ENCODE results near the gene CDCP2.

Gene CDCP2

GRCh38 chr1:54173681-54174080 is 20.9 kb upstream of the CDCP2 start:
- DNase-seq (ENCODE audit: extremely low read depth, low read depth), result no peak
- TF ChIP-seq CTCF (IDR thresholded peaks at IDR 0.05; ENCODE audit: low read depth, low read length), result no peak

GRCh38 chr1:54172614-54173599 is 20.1 kb upstream of the CDCP2 start:
- DNase-seq (ENCODE audit: extremely low read depth, low read depth), result no peak
- no peak for TF ChIP-seq CTCF (IDR thresholded peaks at IDR 0.05; ENCODE audit: low read depth, low read length)

GRCh38 chr1:54171606-54172005 is 18.8 kb upstream of the CDCP2 start:
- no peak for TF ChIP-seq CTCF (IDR thresholded peaks at IDR 0.05; ENCODE audit: low read depth, low read length)
- no peak for DNase-seq (ENCODE audit: extremely low read depth, low read depth)

GRCh38 chr1:54171016-54171415 is 18.2 kb upstream of the CDCP2 start:
- no peak for TF ChIP-seq CTCF (IDR thresholded peaks at IDR 0.05; ENCODE audit: low read depth, low read length)
- DNase-seq (ENCODE audit: extremely low read depth, low read depth), result no peak

- no peak for DNase-seq (ENCODE audit: extremely low read depth, low read depth)
- no peak for TF ChIP-seq CTCF (IDR thresholded peaks at IDR 0.05; ENCODE audit: low read depth, low read length)
Observed at GRCh38 chr1:54169068-54169467, 16.3 kb upstream of the CDCP2 start.

GRCh38 chr1:54168206-54168965 is 15.6 kb upstream of the CDCP2 start:
- DNase-seq (ENCODE audit: extremely low read depth, low read depth), result no peak
- TF ChIP-seq CTCF (IDR thresholded peaks at IDR 0.05; ENCODE audit: low read depth, low read length), result no peak

Measured in AG09319 (cell line).